GM13977 (cell line): Measurements from ENCODE around the gene KATNBL1.

Experiments used
- DNase-seq: peaks from one replicate; pipeline ENCODE4 v3.0.0; 2012; ENCODE audit warnings: low spot score
- CTCF ChIP-seq: IDR thresholded peaks from 2 replicates; pipeline ENCODE4 v1.5.1; 2012; ENCODE audit warnings: mild to moderate bottlenecking, control low read depth; ENCODE audit not compliant: insufficient read depth; ENCODE audit errors: extremely low read depth, missing control alignments
- in situ Hi-C: fragments of 300-500 bp; cut with MboI; formaldehyde crosslinking; loops from one replicate; pipeline ENCODE4 v1.12.0; 2022; ENCODE audit warnings: low sequenced_read_pairs, low pct_unique_long_range_greater_than_20kb, mixed read lengths, inconsistent platforms; ENCODE audit not compliant: unreplicated experiment

The KATNBL1 gene

GRCh38 chr15:34119291-34119690 lies 90.6 kb downstream of the KATNBL1 start:
- no peak for DNase-seq
- in situ Hi-C loops, result loop anchor here (25.0 kb wide), 1 partner anchor 93 kb away; the partner anchor contains the start of gene KATNBL1
- TF ChIP-seq CTCF, result no peak

GRCh38 chr15:34116620-34117019 lies 93.3 kb downstream of the KATNBL1 start:
- DNase-seq, result no peak
- no peak for TF ChIP-seq CTCF
- in situ Hi-C loops, result loop anchor here (25.0 kb wide), 1 partner anchor 96 kb away; the partner anchor contains the start of gene KATNBL1

- no peak for DNase-seq
- in situ Hi-C loops, result loop anchor here (25.0 kb wide), 1 partner anchor 98 kb away; the partner anchor contains the start of gene KATNBL1
- no peak for TF ChIP-seq CTCF
Measured at GRCh38 chr15:34114739-34115138, 95.2 kb downstream of the KATNBL1 start.

GRCh38 chr15:34114215-34114614 lies 95.7 kb downstream of the KATNBL1 start:
- DNase-seq, result no peak
- no peak for TF ChIP-seq CTCF
- in situ Hi-C loops, result loop anchor here (25.0 kb wide), 1 partner anchor 98 kb away; the partner anchor contains the start of gene KATNBL1

GRCh38 chr15:34111488-34111887 lies 98.4 kb downstream of the KATNBL1 start:
- TF ChIP-seq CTCF, result no peak
- in situ Hi-C loops, result loop anchor here (25.0 kb wide), 1 partner anchor 101 kb away; the partner anchor contains the start of gene KATNBL1
- DNase-seq, result no peak

- in situ Hi-C loops, result loop anchor here (25.0 kb wide), 1 partner anchor 102 kb away; the partner anchor contains the start of gene KATNBL1
- TF ChIP-seq CTCF, result peak; percentile 69
- DNase-seq, result peak; percentile 30
Measured at GRCh38 chr15:34109797-34110663, 99.9 kb downstream of the KATNBL1 start.
